Ovary (tissue), 3 donors: ENCODE measurements around the gene VASN.

Source experiments
- CTCF ChIP-seq, 3 donors: fragments of 450-650 bp in 2 of 3; fragments of 200-600 bp in 1 of 3; IDR thresholded peaks; one replicate each; pipeline versions ENCODE4 v1.5.1 to v1.8.0; 2016 to 2022; ENCODE audit warnings: antibody characterized with exemption in 3 of 3, mild to moderate bottlenecking in 1 of 3
- EP300 ChIP-seq: sonication (generic); formaldehyde crosslinking; IDR thresholded peaks from one replicate; pipeline ENCODE4 v1.6.1; 2017; ENCODE audit warnings: antibody characterized with exemption
- POLR2A ChIP-seq: fragments of 450-650 bp; IDR thresholded peaks from one replicate; pipeline ENCODE4 v1.6.1; 2017; ENCODE audit warnings: antibody characterized with exemption, mild to moderate bottlenecking, moderate library complexity
- donor health status: DM: no; HTN: no; CAD: no.

GRCh38 chr16:4351880-4352279 is 19.8 kb upstream of the VASN start:
- TF ChIP-seq CTCF (IDR thresholded peaks at IDR 0.05) = no peak
- TF ChIP-seq EP300 = no peak
- no peak for TF ChIP-seq POLR2A
